GM21825 (cell line): ENCODE results near the gene RAB8B.

ENCODE experiments used
- ATAC-seq: cut with Tn5 transposase; IDR thresholded peaks from one replicate; pipeline ENCODE4 v1.9.1; 2021; ENCODE audit warnings: mild to moderate bottlenecking, moderate library complexity; ENCODE audit not compliant: unreplicated experiment

The RAB8B gene

DNA sequence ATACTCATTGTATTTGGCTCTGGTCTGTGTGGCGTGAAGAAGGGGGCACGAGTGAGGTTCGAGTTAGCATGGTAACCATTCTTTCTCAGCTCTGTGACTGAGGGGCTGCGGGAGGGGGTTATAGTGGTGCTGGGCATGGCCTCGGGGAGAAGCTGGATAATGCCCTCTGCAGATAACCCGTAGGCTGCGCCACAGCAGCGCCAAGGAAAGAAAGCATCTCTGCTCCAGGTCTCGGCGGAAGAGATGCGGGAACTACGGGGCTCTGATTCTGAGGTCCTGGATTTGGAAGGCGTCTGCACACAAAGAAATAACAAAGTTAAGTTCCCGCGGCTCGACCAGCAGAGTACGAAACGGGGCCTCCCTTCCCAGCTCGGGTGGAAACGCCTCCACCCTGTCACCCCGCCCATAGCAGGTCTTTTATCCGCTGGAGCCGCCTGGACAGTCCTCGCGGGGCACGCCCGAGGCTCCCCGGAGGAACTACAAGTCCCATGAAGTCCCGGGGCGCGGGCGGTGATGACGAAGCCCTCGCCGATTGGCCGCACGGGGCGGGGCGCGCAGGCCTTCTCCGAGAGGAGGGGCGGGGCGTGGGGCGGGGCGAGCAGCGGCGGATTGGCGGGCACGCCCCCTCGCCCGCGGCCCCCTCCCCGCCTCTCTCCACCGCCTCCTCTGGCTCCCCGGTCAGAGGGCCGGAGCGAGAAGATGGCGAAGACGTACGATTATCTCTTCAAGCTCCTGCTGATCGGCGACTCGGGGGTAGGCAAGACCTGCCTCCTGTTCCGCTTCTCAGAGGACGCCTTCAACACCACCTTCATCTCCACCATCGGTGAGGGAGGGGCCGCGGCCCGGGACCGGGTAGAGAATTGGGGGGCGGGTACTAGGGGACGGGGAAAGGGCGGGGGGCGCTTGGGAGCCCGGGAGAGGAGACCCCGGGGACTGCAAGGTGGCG, at the start of gene RAB8B:
Gene RAB8B, plus strand, starts transcription at position 681 of the 946 bp plus-strand sequence. Its CDS starts 19 bp downstream, at position 700.
- peak; percentile 75 for ATAC-seq

DNA sequence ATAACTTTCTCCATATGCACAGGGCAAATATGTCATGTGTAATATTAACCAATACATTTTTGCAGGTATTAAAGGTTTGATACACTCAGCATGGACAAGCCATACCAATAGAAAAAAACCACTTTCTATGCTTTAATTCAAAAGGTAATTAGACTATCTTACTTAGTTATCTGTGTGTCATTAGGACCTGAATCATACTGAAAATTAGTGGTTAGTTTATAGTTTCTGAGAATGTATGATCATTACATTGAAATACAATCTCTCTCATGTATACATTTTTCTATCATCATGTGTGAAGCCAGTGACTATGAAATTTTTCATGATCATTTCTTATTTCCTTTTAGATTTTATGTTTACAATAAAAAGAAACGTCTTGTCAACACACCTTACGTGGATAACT, 48.5 kb upstream of the RAB8B start:
- no peak for ATAC-seq

DNA sequence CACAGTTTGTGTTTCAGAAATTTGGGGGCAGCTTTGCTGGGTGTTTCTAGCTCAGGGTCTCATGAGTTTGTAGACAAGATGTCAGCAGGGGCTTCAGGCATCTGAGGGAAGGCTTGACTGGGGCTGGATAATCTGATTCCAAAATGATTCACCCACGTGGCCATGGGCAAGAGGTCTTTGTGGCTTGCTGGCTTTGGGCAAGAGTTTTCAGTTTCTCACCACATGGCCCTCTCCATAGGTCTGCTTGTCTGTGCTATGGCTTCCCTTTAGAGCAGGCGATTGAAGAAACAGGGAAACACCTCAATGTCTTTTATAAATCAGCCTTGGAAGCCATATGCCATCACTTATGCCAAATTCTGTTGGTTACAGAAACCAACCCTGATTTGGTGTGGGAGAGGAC, 44.0 kb upstream of the RAB8B start:
- no peak for ATAC-seq

DNA sequence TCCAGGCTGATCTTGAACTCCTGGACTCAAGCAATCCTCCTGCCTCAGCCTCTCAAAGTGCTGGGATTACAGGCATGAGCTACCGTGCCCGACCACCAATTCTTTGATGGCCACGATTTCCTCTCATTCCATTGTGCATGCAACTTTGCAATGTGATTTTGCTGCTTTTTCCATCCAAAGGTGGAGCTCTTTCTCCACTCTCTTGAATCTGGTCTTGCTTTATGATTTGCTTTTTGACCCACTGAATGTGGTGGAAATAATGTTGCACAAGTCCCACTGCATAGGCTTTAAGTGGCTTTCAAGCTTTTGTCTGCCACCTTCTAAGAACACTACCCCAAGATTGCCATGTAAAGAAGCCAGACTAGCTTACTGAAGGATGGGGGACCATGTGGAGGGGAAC, 42.7 kb upstream of the RAB8B start:
- ATAC-seq, result no peak

DNA sequence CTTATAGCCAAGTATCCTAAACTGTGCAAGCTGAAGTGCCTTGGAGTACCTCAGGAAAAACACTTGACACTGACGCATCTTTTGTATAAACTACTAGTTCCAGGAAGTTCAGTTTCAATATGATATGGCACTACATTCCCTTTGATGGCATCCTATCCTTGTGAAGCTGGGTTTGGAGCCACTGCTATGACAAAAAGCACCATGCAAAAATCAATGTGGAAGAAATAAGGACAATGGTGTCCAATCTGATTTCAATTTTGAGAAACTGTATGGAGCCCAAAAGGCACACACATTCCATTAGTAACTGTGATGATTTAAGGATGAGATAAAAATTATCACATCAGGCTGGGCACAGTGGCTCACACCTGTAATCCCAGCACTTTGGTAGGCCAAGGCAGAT, 37.7 kb upstream of the RAB8B start:
- ATAC-seq, result no peak

DNA sequence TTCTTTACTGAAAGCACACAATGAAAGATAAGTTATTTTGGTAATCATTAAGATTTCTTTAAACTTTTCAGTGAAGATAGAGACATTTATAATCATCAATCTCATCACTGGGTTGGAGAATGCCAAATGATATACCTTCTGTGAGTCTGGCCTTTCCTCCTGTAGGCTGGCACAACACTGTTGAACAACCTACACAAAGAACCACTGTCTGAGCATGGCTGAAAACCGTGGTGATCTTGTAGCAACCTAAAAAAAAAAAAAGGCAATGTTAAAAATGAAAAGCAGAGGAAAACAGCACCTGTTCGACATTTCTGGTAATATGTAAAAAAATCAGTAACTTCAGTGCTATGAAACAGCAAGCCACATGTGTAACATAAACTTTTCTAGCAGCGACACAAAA, 33.9 kb upstream of the RAB8B start:
- no peak for ATAC-seq

DNA sequence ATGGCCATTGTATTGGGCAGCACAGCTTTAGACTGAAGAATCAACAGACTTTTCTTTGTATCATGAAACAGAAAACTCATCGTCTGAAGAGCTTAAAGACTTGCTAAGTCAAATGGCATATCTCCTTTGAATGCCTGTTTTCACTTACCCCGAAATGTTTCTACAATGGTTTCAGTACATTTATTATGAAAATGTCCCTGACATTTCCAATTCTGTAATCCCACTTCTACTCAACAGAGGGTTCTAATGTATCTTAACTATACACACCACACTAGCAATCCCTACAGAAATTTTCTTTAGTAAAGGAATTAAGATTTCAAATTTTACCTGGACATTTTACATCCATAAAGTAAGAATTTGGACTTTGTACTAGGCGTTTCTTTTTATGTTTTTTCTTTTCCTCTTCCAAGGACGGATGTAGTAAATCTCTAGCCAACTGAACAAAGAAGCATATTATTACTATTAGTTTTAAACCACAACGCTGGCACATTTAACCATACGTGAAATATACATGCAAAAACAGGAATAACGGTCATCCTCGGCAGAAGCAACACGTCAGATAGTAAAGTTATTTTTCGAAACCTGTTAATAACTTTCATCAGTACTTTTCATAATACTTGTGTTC, 33.2 kb upstream of the RAB8B start:
- ATAC-seq, result no peak

DNA sequence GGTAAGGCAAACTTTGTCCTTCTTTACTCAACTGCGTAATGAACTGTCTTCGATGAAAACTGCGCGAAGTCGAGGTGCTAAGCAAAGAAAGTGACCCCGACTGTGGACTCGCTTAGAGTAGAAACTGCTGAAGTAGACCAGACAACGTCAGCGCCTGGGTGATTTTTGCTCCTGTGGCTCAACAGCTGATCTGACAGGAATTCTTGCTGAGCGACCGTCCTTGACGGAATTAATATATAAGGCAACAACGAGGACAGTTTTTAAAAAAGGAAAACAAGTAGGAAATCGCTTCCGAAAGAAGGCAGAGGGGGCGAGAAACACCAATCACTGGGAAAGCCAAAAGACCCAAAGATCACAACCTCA, 32.7 kb upstream of the RAB8B start:
- peak; percentile 19 for ATAC-seq

DNA sequence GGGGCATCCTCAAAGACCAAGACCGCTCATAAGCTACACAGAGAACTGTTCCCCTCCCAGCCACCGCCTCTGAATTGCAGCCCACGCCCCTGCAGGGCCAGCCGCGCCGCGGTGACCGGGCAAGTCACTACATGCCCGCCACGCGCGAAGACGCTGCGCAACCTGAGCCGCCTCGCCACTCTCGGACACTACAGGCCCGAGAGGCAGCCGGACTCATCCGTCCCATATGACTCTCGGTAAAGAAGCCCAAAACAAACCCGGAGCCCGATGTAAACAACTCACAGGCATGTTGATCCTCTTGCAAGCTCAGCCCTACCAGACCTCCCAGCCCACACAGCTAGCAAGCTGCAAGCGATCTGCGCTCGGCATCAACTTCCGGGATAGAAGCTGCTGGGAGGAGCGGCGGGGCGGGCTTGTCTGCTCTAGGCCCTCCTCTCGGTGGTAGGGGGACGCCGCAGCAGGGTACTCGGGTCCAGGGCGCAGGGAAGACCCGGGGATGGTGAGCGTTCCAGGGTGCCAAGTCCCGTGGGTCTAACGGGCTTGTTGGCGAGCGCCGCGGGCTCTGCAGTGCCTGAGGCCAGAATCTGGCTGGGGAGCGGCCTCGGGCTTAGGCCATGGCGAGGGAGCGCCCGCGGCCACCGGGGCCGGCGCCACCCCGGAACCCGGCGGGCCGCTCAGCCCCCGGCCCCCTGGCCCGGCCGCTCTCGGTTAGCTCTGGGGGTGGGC, 32.1 kb upstream of the RAB8B start, which contains the start of gene RPS27L:
Gene RPS27L, minus strand, starts transcription at position 360 of the 726 bp plus-strand sequence. Its CDS starts 72 bp downstream, at position 288.
- peak; percentile 85 for ATAC-seq

DNA sequence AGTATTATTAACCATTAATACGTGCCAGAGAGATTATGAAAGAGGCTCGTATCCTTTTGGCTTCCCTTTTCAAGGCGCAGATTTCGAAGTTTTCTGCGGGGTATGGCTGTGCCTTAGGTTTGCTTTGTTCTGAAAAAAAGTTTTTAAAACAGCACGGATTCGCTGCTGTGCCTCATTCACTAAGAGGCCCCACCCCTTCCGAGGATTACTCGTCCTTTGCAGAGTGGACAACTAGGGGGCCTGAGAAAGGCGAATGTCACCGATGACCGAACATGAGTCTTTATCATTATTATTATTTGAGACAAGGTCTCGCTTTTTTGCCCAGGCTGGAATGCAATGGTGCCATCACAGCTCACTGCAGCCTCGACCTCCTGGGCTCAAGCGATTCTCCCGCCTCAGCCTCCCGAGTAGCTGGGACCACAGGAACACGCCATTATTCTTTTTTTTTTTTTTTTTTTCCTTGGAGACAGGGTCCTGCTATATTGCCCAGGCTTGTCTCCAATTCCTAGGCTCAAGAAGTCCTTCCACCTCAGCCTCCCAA, 31.4 kb upstream of the RAB8B start:
- ATAC-seq, result peak; percentile 20

DNA sequence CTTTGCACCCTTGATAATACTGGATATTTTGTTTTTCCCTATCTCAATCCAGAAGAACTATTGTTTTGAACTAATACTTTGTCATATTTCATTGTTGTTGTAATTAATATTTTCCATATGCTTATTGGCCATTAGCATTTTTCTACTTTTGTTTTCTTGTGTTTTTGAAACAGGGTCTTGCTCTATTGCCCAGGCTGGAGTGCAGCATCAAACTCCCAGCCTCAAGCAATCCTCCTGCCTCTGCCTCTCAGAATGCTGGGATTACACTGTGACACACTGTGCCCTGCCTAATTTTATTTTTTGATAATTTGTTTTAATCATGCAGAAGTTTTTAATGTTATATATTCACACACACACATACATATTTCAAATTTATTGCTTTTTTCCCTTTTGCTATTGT, 28.8 kb upstream of the RAB8B start:
- ATAC-seq, result no peak

DNA sequence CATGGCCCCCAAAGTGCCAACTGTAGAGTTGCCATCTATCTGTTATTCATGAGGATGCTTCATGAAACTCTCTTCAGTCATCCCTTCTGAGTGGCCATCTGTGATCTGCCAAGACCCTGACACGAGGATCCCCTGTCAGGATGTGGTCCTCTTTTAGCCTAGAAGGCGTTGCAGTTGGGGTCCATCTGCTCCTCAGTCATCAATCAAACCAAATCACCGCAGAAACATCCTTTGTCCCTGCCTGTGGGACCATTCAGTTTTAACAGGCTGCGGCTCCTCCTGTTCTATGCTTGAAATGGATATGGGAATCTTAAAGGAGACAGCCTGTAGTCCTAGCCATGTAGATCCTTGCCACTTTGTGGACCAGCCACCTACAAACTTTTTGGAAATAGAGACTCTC, 26.2 kb upstream of the RAB8B start:
- ATAC-seq, result no peak

DNA sequence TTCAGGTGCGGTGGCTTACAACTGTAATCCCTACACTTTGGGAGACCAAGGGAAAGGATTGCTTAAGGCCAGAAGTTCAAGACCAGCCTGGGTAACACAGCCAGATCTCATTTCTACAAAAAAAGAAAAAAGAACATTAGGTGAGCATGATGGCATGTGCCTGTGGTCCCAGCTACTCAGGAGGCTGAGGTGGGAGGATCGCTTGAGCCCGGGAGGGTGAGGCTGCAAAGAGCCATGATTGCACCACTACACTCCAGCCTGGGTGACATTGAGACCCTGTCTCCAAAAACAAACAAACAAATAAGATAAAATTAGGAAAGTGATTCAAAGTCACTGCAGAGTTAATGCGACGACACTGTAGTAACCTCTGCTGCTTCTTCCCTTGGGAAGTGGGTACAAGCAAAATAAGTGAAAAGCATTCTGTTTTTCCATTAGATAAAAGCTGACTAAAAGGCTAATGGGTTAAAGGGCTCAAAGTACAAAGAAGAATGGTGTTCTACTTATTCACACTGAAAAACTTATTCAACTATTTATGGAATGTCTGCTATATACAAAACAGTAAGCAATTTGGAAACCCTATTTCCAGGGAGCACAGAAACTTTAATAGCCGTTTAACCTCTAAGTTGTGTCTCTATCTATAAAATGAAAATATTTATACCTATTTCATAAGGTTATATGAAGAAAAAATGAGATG, 24.1 kb upstream of the RAB8B start:
- no peak for ATAC-seq

DNA sequence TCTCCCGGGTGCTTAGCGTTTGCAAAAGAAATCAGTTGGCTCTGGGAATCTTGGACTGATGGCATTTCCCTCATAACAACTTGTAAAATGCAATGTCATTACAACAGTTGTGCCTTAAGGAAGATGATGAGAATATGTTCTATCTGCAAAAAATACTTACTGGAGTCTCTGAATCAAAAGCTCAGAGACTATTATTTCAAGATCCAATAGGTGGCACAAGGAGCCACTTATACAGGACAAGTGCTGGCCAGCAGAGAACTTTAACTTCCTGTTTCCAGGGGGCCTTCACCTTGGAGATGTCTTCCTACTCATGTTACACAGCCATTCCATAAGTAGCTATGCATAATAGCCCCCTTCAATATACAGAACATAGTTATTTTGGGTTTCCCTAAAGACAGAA, 23.2 kb upstream of the RAB8B start:
- ATAC-seq, result no peak

DNA sequence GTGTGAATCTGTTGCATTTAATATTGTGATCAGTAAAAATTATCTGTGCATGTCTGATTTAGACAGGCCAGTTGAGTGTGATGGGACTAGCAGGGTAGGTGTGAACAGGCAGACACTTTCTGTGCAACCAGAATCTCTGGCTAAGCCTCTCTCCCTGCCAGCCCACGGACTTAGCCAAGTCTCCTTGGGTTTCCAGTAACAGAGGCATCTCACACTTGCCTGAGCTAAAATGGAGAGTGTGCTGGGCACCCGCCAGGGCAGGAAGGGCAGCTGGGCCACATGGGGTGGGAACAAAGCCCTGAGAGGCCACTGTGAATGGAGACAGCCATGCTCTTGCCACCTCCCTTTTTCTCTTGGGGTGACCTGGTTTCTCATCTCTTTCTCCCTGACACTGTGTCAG, 19.6 kb upstream of the RAB8B start:
- no peak for ATAC-seq

DNA sequence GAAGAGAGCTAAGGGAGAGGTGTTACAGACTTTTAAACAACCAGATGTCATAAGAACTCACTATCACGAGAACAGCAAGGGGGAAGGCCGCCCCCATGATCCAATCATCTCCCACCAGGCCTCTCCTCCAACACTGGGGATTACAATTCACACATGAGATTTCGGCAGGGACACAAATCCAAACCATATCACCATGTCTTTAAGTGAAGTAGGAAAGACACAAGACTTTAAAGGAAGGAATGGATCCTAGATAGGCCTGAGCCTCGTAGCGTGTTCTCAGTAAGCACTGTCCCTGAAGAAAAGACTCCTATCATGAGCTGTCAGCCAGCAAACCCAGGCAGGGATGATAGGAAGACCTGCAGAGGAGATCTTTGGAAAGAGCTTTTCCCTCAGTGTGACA, 17.0 kb upstream of the RAB8B start:
- no peak for ATAC-seq

DNA sequence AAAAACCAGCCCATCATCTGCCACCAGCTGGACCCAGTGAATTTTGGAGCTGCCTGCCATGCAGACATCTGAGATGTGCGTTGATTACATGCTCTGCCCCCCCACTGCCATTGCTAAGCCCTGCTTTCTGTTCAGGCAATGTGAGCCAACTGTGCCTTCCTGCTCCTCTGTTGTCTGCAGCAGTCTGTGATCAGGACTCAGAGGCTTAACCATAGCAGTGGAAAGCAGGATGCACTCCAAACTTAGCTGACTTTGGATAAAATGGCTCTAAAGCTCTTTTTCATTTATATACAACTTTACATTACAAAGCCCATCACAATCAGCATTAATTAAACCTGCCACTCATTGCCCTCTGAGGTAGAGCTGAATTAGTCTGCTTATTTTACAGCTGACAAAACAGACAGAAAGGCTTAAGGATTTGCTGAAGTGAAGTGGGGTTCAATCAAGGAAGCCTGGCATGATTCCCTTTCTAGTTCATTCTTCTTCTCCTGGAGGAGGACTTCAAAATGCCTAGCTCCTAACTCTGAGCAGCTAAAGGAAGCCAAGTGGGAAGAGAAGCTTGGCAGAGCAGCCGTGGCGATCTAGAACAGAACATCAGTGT, 16.5 kb upstream of the RAB8B start:
- no peak for ATAC-seq

DNA sequence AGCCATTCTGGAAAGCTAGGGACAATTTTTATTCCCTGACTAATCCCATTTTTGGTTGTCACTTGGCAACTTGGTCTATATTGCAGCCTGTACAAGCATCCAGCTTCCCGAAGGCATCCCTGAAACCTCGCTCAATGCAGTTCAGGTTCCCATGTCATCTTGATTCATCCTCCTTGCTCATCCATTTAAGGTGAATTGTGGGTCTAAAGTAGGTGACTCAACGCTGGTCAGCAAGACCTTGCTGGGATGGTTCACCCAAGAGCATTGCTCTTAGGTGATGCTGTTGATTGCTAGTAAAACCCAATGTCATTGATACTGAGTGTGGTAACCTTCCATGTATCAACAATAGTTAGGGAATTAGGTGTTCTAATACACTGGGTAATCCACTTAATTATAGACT, 13.1 kb upstream of the RAB8B start:
- no peak for ATAC-seq

DNA sequence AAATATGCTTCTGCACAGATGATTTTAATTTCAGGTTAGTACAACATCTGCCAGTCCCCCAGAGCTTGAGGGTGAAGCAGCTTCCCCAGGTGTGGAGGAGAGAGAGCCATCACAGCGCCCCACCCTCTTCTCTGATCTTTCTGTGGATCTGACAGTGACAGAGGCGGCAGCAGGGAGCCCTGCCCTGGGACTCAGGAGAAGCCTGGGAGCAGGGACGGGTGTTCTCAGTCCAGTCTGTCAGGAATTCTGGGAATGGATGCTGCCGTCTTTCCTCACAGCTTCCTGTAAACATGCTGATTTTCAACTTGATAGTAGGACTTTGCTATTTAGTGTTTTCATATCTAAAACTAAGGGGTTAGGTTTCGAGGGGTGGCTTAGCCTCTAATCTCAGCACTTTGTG, 11.4 kb upstream of the RAB8B start:
- ATAC-seq, result no peak

DNA sequence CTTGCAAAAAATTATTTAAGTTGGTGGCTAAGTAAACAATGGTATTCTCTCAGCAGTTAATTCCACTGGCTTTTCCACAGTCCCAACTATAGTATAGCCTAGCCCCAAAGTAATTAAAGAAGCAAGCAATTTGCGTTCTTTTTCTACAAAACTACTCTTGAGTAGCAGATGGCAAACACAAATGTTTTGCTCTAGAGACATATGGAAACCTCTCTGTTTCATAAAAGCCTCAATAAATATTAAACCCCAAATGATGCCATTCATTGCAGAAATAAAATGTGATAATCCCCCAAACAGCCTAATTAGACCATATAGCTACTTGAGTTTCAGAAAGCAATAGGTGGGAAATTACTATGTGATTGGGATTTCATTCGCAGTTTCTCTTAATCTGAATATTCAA, 8.7 kb upstream of the RAB8B start:
- ATAC-seq, result no peak
